AG09319 (cell line): Measurements from ENCODE around the gene CDH23.

Source experiments
- DNase-seq: peaks from one replicate; pipeline ENCODE4 v3.0.0-alpha.2; 2010; ENCODE audit warnings: low read depth; ENCODE audit errors: extremely low read depth
- CTCF ChIP-seq: IDR thresholded peaks from 2 replicates; pipeline ENCODE4 v1.5.1; 2011; ENCODE audit warnings: low read depth, mild to moderate bottlenecking, inconsistent platforms, low read length, moderate library complexity

Gene CDH23

GRCh38 chr10:71691405-71691804 is 294.7 kb downstream of the CDH23 start:
- no peak for TF ChIP-seq CTCF
- DNase-seq, result no peak

- no peak for DNase-seq
- no peak for TF ChIP-seq CTCF
Observed at GRCh38 chr10:71692598-71693306, 296.0 kb downstream of the CDH23 start.

GRCh38 chr10:71693377-71693776 is 296.7 kb downstream of the CDH23 start:
- no peak for TF ChIP-seq CTCF

GRCh38 chr10:71694039-71694501 is 297.4 kb downstream of the CDH23 start:
- no peak for TF ChIP-seq CTCF
- DNase-seq, result no peak

More at GRCh38 chr10:71693377-71693776, 296.7 kb downstream of the CDH23 start:
- no peak for DNase-seq

- DNase-seq, result no peak
- no peak for TF ChIP-seq CTCF
Observed at GRCh38 chr10:71694567-71694968, 297.8 kb downstream of the CDH23 start.

GRCh38 chr10:71695502-71696476 is 299.1 kb downstream of the CDH23 start:
- DNase-seq, result no peak
- no peak for TF ChIP-seq CTCF
